Measurements from ENCODE around the gene TRDN. TPM values are rescaled to one million over a fixed set of nuclear protein-coding genes. Genes with fewer than 3 reads are reported as not detected.

The TRDN gene
- total and polyA plus RNA-seq, 9 donors: under 0.01 to 7.8 (median 1.3) TPM; not detected in 1

DNA sequence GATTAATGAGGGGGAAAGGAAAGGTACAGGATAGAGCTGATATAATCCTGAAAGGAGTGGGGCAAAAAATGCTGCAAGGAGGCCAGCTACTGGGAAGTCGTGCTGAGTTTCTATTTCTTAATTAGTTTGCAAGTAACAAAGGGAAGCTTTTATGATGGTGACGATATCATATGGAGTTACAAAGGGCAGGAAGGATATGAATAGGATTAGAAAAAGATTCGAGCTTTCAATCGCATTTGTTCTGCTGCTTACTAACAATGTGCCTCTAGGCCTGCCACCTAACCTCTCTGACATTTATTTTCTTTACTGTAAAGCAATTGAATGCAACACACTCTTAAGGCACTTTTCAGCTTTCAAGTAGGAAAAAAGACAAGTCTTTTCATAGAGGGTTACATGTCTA lies 421.5 kb downstream of the TRDN start:
- Histone ChIP-seq H3K27me3 (no peaks in the 10 kb centered on the region), H3K4me3 (no peak overlapping the region), H3K27ac (no peak overlapping the region), H3K4me1 (ENCODE audit: insufficient read depth) (no peaks in the 10 kb centered on the region), H3K9me3 (no peaks in the 10 kb centered on the region), H3K36me3 (no peaks in the 10 kb centered on the region)
- TF ChIP-seq POLR2A (IDR thresholded peaks at IDR 0.05) (no peak), EP300 (IDR thresholded peaks at IDR 0.05) (no peak)
- TF ChIP-seq, protein P1, sequence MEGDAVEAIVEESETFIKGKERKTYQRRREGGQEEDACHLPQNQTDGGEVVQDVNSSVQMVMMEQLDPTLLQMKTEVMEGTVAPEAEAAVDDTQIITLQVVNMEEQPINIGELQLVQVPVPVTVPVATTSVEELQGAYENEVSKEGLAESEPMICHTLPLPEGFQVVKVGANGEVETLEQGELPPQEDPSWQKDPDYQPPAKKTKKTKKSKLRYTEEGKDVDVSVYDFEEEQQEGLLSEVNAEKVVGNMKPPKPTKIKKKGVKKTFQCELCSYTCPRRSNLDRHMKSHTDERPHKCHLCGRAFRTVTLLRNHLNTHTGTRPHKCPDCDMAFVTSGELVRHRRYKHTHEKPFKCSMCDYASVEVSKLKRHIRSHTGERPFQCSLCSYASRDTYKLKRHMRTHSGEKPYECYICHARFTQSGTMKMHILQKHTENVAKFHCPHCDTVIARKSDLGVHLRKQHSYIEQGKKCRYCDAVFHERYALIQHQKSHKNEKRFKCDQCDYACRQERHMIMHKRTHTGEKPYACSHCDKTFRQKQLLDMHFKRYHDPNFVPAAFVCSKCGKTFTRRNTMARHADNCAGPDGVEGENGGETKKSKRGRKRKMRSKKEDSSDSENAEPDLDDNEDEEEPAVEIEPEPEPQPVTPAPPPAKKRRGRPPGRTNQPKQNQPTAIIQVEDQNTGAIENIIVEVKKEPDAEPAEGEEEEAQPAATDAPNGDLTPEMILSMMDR (IDR thresholded peaks at IDR 0.05): no peak
- 61 to 71% (median 64%) methylated on average over 4 of the region's 4 CpGs for WGBS, 3 donors
- intact Hi-C loops (cut with DNase I): no loop called here
- no peak for DNase-seq

DNA sequence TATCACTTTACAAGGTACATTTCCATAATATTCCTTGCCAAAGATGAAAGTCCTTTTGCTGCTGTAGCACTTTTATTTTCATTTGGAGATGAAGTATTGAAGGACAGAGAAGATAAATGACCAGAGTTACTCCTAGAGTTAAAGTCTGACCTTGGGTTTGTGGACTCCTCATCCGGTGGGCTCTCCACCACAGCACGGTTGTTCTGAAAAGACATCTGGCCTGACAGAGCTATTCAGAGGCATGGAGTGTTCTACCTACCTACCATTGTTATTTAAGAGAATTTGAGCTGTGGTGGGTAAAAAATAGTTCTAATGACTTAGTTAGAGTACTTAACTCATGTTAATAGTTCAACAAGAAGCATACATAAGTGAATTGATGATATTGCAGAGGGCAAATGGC lies 422.3 kb downstream of the TRDN start:
- H3K27me3 ChIP-seq: no peaks in the 10 kb centered on the region
- 10 to 43% (median 13%) methylated on average over 2 of the region's 2 CpGs for WGBS, 3 donors
- H3K4me1 ChIP-seq (ENCODE audit: insufficient read depth): no peaks in the 10 kb centered on the region
- no peaks in the 10 kb centered on the region for H3K9me3 ChIP-seq
- intact Hi-C loops (cut with DNase I): no loop called here
- no peaks in the 10 kb centered on the region for H3K36me3 ChIP-seq
- no peak for DNase-seq
- H3K4me3 ChIP-seq: no peak overlapping the region
- no peak overlapping the region for H3K27ac ChIP-seq
- TF ChIP-seq EP300 (IDR thresholded peaks at IDR 0.05): no peak
- TF ChIP-seq, protein P1 (IDR thresholded peaks at IDR 0.05): no peak
- TF ChIP-seq POLR2A (IDR thresholded peaks at IDR 0.05): no peak

DNA sequence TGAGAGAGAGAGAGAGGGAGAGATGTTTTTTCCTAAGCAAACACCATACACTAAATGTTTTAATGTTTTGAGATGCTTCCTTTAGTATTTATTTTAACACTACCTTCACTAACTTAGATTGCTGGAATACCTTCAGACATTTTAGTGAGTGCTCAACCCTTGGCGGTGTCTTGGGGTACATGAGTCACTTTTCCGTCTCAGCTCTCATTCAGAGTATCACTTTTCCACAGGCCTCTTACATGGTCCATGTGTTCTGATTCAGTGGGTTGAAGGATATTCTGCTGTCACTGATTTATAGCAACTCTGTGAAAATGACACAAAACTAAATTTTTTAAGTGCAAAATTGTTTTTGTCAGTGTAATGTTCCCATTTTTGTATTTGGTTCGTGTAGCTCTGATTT lies 422.8 kb downstream of the TRDN start:
- TF ChIP-seq EP300 (IDR thresholded peaks at IDR 0.05) (no peak), POLR2A (IDR thresholded peaks at IDR 0.05) (no peak)
- TF ChIP-seq, protein P1 (IDR thresholded peaks at IDR 0.05): no peak
- H3K27ac ChIP-seq: no peak overlapping the region
- no peak for DNase-seq
- no peaks in the 10 kb centered on the region for H3K27me3 ChIP-seq
- no peaks in the 10 kb centered on the region for H3K4me1 ChIP-seq (ENCODE audit: insufficient read depth)
- 84 to 86% (median 85%) methylated on average over 3 of the region's 3 CpGs for WGBS, 3 donors
- no peaks in the 10 kb centered on the region for H3K9me3 ChIP-seq
- H3K36me3 ChIP-seq: no peaks in the 10 kb centered on the region
- intact Hi-C loops (cut with DNase I): no loop called here
- no peak overlapping the region for H3K4me3 ChIP-seq

DNA sequence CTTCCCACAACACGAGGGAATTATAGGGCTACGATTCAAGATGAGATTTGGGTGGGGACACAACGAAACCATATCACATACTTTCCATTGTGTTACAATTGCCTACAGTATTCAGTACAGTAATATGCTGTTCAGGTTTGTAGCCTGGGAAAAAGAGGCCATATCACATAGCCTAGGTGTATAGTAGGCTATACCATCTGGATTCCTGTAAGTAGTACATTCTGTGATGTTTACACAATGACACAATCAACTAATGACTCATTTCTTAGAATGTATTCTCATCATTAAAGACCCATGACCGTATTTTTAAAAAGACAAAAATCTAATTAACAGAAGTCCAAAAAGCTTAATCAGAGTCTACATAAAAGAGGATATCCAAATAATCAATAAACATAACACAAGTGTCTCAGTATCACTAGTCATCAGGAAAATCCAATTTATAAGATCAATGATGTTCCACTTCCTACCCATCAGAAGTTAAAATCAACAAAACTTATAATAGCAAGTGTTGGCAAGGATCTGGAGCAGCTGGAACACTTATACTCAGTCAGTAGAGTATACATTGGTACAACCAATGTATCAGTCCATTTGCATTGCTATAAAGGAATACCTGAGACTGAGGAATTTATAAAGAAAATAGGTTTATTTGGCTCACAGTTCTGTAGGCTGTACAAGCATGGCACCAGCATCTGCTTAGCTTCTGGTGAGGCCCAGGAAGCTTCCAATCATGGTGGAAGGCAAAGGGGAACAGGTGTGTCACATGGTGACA lies 424.8 kb downstream of the TRDN start:
- Histone ChIP-seq H3K9me3 (no peaks in the 10 kb centered on the region), H3K27ac (no peak overlapping the region), H3K27me3 (no peaks in the 10 kb centered on the region), H3K4me1 (ENCODE audit: insufficient read depth) (no peaks in the 10 kb centered on the region), H3K4me3 (no peak overlapping the region), H3K36me3 (no peaks in the 10 kb centered on the region)
- 86 to 89% (median 86%) methylated on average over 4 of the region's 4 CpGs for WGBS, 3 donors
- TF ChIP-seq, protein P1 (IDR thresholded peaks at IDR 0.05): no peak
- TF ChIP-seq POLR2A (IDR thresholded peaks at IDR 0.05) (no peak), EP300 (IDR thresholded peaks at IDR 0.05) (no peak)
- intact Hi-C loops (cut with DNase I): no loop called here
- no peak for DNase-seq

All from ovary (tissue), 9 donors.